Measurements from ENCODE around the gene PRKAR2B.
A peak's percentile ranks its signal among the peaks of the same experiment; 100 is the strongest.

The PRKAR2B gene

DNA sequence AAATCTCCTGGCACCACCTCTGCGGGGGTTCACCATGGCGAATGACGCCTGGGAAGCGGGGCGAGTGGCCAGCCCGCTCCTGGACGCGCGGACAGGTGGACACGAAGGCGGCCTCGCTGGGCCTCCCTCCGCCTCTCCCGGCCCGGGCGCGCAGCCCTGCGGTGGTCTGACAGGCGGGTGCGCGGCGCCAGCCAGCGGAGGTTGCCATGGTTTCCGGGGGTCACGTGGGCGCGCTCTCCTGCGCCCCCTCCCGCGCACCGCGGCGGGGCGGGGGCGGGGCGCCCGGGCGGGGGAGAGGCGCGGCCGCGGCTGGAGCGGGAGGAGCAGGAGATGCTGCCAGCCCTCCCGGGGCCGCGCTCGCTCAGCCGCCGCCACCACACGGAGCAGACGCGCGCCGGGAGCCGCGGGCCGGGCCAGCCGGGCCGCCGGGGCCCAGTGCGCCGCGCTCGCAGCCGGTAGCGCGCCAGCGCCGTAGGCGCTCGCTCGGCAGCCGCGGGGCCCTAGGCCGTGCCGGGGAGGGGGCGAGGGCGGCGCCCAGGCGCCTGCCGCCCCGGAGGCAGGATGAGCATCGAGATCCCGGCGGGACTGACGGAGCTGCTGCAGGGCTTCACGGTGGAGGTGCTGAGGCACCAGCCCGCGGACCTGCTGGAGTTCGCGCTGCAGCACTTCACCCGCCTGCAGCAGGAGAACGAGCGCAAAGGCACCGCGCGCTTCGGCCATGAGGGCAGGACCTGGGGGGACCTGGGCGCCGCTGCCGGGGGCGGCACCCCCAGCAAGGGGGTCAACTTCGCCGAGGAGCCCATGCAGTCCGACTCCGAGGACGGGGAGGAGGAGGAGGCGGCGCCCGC is at the start of gene PRKAR2B:
Gene PRKAR2B, plus strand, starts transcription at position 359 of the 848 bp plus-strand sequence. Its CDS starts 203 bp downstream, at position 562.
- no peaks in the 10 kb centered on the region for H3K9me3 Mint-ChIP-seq
- peaks cover 48% of the 10 kb centered on the region for H3K27me3 Mint-ChIP-seq (ENCODE audit: low read depth)
- no peaks in the 10 kb centered on the region for H3K36me3 Mint-ChIP-seq (ENCODE audit: low read depth)
- H3K4me3 Mint-ChIP-seq: peak within 1 kb of the TSS; percentile 90
- H3K4me1 Mint-ChIP-seq (ENCODE audit: low read depth): peaks cover 12% of the 10 kb centered on the region
- H3K27ac Mint-ChIP-seq: peak within 1 kb of the TSS; percentile 64

DNA sequence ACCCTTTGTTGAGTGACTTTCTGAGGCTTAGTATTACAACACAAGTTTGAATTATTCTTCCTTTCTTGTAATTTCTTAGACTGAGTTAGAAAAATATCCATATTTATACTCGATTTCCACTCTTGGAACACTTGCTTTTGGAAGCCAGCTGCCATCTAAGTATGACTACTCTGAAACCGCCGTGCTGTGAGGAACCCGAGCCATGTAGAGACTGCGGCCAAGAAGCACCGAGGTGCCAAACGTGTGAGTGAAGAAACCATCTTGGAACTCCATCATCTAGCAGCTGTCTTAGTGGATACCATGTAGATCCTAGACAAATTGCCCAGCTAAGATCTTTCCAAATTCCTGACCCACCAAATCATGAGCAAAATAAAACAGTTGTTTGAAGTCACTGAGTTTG is 49.7 kb upstream of the PRKAR2B start:
- Mint-ChIP-seq H3K4me1 (ENCODE audit: low read depth) (no peaks in the 10 kb centered on the region), H3K27ac (no peak overlapping the region), H3K36me3 (ENCODE audit: low read depth) (no peaks in the 10 kb centered on the region), H3K4me3 (no peak overlapping the region), H3K27me3 (ENCODE audit: low read depth) (no peaks in the 10 kb centered on the region), H3K9me3 (no peaks in the 10 kb centered on the region)

DNA sequence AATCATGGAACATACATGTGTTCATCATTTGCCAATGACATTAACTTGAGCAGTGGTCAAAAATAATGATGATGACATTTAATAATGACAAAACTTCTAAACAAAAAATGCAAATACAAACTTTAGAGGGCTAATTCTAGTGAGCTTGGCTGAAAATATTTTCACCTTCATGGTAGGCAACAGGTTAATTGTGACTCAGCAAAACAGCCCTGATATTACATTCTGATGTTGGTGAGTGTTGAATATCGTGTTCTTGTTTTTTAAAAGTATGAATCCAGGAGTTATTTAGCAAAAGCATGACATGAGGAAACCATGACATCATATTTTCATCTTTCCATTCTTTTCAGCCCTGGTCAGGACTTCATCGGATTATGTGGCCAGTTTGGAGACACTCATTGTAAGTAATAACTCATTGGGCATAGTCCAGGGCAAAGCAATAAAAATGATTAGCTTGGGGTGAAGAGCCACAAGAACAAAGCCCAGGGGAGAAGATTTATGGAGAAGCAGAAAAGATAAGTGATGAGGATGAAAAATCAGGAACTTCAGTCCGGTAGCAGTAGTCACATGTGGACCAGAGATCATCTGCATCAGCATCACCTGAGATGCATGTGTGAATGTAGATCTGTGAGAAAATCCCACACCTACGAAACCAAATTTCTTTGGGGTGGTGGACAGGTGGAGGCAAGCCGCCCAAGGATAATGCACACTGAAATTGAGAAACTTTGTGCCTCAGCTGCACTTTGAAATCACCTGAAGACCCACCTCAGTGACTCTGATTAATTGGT is 46.8 kb upstream of the PRKAR2B start:
- no peaks in the 10 kb centered on the region for H3K4me1 Mint-ChIP-seq (ENCODE audit: low read depth)
- H3K9me3 Mint-ChIP-seq: no peaks in the 10 kb centered on the region
- H3K36me3 Mint-ChIP-seq (ENCODE audit: low read depth): no peaks in the 10 kb centered on the region
- H3K4me3 Mint-ChIP-seq: no peak overlapping the region
- no peak overlapping the region for H3K27ac Mint-ChIP-seq
- no peaks in the 10 kb centered on the region for H3K27me3 Mint-ChIP-seq (ENCODE audit: low read depth)

DNA sequence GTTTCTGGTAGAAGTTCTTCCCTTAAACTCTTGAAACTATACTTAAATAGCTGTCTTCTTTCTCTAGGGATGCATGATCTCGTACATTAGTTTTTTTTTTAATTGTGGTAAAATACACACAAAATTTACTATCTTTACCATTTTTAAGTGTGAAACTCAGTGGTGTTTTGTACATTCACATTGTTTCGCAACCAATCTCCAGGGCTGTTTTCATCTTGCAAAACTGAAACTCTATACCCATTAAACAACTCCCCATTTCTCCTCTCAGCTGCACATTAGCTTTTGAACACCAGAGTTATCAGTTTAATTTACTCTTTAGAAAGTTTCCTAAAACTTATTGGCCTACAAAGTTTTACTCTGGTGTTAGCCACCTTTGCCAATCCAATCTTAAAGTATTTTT is 45.5 kb upstream of the PRKAR2B start:
- Mint-ChIP-seq H3K36me3 (ENCODE audit: low read depth) (no peaks in the 10 kb centered on the region), H3K27ac (no peak overlapping the region), H3K4me1 (ENCODE audit: low read depth) (no peaks in the 10 kb centered on the region), H3K4me3 (no peak overlapping the region), H3K27me3 (ENCODE audit: low read depth) (no peaks in the 10 kb centered on the region), H3K9me3 (no peaks in the 10 kb centered on the region)

DNA sequence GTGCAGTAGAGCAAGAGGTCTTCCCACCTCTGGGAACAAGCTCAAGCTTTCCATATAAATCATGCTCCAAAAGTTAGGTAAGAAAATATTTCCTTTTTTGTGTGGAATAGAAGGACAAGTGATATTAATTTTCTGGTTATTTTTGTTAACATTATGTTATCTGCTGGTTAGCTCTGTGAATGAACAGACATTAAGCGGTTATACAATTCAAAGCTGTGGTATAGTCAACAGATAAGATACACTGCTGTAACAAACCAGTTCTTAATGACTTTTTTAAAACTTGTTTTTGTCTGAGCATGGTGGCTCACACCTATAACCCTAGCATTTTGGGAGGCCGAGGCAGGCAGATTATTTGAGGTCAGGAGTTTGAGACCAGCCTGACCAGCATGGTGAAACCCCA is 43.0 kb upstream of the PRKAR2B start:
- Mint-ChIP-seq H3K4me1 (ENCODE audit: low read depth) (no peaks in the 10 kb centered on the region), H3K27me3 (ENCODE audit: low read depth) (no peaks in the 10 kb centered on the region), H3K27ac (no peak overlapping the region), H3K9me3 (no peaks in the 10 kb centered on the region), H3K36me3 (ENCODE audit: low read depth) (no peaks in the 10 kb centered on the region), H3K4me3 (no peak overlapping the region)

DNA sequence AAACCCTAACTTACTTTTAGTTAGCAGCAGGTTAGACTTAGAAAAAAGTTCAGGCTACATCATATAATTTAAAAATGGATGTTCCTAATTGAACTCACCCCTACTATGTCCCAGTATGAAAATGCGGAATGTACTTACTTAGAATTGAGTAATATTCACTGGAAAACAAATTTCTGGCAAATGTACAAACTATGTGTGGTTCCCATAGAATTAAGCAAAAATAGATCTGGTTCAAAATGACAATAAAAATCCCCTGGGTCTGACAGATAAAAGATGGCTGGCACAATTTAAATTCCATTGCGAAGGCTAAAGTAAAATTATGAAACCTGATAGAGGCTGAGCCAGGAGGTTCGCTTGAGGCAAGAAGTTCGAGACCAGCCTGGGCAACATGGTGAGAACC is 42.4 kb upstream of the PRKAR2B start:
- Mint-ChIP-seq H3K27me3 (ENCODE audit: low read depth) (no peaks in the 10 kb centered on the region), H3K4me3 (no peak overlapping the region), H3K27ac (no peak overlapping the region), H3K4me1 (ENCODE audit: low read depth) (no peaks in the 10 kb centered on the region), H3K36me3 (ENCODE audit: low read depth) (no peaks in the 10 kb centered on the region), H3K9me3 (no peaks in the 10 kb centered on the region)

DNA sequence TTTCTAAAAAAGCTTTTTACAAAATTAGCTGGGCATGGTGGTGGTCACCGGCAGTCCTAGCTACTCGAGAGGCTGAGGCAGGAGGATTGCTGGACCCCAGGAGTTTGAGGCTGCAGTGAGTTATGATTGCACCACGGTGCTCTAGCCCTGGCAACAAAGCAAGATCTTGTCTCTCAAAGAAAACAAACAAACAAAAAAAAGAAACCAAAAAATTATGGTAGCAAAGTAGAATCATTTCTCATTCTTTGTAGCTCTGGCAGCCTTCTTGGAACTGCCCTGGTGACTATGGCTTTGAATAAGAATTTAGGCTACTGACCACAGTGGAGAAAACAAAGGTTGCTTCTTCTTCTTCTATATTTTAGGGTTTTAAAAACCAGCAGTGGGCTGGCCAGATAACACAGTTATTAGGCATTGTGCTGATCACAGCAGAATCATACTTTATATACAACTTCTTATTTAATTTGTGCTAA is 41.9 kb upstream of the PRKAR2B start:
- no peaks in the 10 kb centered on the region for H3K9me3 Mint-ChIP-seq
- H3K4me3 Mint-ChIP-seq: no peak overlapping the region
- no peaks in the 10 kb centered on the region for H3K36me3 Mint-ChIP-seq (ENCODE audit: low read depth)
- H3K4me1 Mint-ChIP-seq (ENCODE audit: low read depth): no peaks in the 10 kb centered on the region
- no peaks in the 10 kb centered on the region for H3K27me3 Mint-ChIP-seq (ENCODE audit: low read depth)
- H3K27ac Mint-ChIP-seq: no peak overlapping the region

DNA sequence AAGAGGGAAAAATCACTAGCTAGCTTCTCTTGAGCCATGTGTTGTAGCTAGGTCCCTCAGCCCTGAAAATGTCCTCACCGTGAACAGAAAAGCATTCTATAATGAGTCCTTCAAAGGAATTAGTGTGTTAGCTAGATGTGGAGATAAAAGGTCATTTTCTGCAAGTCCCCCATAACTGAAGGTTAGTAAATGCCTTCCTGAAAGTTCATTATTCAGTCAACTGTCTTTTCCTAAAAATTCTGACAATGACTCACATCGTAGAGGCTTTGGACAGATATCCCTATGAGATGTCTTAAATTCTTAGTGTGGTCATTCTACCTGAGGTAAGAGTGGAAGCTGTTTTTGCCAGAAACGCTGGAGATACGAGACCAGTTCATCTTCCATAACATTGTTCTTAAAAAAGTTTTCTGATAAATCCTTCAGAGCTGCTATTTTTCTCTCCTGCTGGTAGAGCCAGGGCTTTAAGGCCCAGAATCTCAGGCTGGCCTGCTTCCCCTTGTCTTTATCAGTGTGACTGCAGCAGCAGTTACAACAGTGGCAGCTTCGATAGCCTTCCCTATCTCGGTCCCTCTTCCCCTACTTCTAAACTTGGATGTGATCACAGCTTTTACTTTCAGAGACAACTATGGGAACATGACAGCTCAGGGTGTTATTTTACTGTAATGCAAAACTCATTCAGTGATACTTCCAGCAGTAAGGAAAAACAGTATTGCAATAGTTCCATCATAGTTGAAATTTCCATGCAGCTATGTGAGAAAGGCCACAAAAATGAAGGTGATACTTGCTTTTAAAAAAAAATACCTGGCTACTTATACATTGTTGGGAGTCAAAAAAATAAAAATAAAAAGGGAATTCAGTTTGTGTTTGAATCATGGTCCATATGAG is 37.3 kb upstream of the PRKAR2B start:
- H3K36me3 Mint-ChIP-seq (ENCODE audit: low read depth): no peaks in the 10 kb centered on the region
- H3K27me3 Mint-ChIP-seq (ENCODE audit: low read depth): no peaks in the 10 kb centered on the region
- no peak overlapping the region for H3K4me3 Mint-ChIP-seq
- H3K9me3 Mint-ChIP-seq: no peaks in the 10 kb centered on the region
- no peak overlapping the region for H3K27ac Mint-ChIP-seq
- H3K4me1 Mint-ChIP-seq (ENCODE audit: low read depth): no peaks in the 10 kb centered on the region

DNA sequence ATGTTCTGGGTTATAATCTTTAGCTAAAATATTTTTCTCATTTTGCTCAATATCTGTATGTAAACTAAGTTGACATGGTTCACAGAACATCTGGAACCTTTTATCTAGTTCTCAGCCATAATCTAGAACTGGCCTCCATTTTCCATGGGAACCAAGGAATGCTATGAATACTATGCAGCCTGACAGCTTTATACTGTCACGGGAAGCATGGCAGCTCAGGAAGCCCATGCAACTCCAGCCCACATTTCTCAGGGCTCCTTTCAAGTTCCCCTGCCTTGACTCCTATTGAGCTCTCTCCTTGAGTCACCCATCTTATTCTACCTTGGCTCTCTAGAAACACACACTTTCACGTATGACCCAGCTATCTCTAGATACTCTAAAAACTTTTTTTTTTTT is 36.6 kb upstream of the PRKAR2B start:
- no peaks in the 10 kb centered on the region for H3K4me1 Mint-ChIP-seq (ENCODE audit: low read depth)
- H3K9me3 Mint-ChIP-seq: no peaks in the 10 kb centered on the region
- no peaks in the 10 kb centered on the region for H3K27me3 Mint-ChIP-seq (ENCODE audit: low read depth)
- H3K27ac Mint-ChIP-seq: no peak overlapping the region
- H3K36me3 Mint-ChIP-seq (ENCODE audit: low read depth): no peaks in the 10 kb centered on the region
- no peak overlapping the region for H3K4me3 Mint-ChIP-seq

DNA sequence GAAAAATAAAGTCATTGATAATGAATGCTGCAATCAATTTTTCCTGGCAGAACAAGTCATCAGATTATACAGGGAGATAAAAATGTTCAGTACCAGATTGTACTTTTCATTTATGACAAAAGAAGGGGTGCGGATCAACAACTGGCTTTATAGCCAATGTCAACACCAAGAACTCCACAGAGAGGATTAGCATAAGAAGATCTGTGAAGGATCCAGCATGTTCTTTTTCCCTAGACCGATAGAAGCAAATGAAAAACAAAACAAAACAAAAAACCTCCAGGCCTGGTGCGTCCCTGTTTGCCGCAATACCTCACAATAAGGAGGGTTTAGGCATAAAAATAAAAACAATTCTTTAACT is 34.7 kb upstream of the PRKAR2B start:
- no peaks in the 10 kb centered on the region for H3K27me3 Mint-ChIP-seq (ENCODE audit: low read depth)
- H3K36me3 Mint-ChIP-seq (ENCODE audit: low read depth): no peaks in the 10 kb centered on the region
- H3K27ac Mint-ChIP-seq: no peak overlapping the region
- no peaks in the 10 kb centered on the region for H3K9me3 Mint-ChIP-seq
- no peaks in the 10 kb centered on the region for H3K4me1 Mint-ChIP-seq (ENCODE audit: low read depth)
- H3K4me3 Mint-ChIP-seq: no peak overlapping the region

DNA sequence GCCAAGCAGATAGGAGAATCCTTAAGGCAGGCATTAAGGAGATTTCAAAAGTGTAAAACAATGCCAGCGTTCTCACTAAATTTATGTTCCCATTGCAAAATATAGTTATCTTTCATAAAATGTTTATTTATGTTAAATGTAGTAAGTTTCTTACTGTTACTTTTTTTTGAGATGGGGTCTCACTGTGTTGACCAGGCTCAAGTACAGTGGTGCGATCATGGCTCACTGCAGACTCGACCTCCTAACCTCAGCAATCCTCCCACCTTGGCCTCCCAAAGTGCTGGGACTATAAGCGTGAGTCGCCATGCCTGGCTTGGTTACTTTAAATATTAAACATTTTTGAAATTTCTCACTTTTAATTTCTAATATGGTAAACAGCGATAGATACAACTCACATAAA is 31.8 kb upstream of the PRKAR2B start:
- H3K9me3 Mint-ChIP-seq: no peaks in the 10 kb centered on the region
- no peaks in the 10 kb centered on the region for H3K36me3 Mint-ChIP-seq (ENCODE audit: low read depth)
- no peaks in the 10 kb centered on the region for H3K27me3 Mint-ChIP-seq (ENCODE audit: low read depth)
- H3K4me3 Mint-ChIP-seq: no peak overlapping the region
- H3K4me1 Mint-ChIP-seq (ENCODE audit: low read depth): no peaks in the 10 kb centered on the region
- H3K27ac Mint-ChIP-seq: no peak overlapping the region

DNA sequence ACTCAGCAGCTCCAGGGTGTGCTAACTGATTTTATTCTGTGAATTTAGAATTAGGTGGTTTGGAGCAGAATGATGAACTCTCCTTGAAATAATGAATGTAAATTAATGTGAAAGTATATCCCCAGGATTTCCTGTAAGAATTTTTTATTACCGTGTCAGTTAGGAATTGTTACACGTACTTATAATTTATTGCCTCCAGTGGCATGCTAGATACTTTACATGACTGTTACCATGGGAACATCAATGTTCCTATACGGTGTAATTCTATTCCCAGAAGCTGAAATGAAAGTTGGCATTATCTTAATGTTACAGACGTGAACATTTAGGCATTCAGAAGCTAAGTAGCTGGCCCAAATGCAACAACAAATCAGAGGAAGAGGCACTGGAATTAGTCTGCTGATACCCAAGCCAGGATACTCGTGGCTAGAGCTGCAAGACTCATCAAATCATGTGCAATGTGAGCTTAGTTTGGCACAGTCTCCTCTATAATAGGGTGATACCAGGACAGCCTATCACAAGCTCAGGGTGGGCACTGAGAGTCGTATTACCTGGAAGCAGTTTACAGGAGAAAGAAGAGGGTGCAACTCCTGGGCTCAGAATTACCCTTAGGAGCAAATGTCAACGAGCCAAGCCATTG is 30.0 kb upstream of the PRKAR2B start:
- H3K27me3 Mint-ChIP-seq (ENCODE audit: low read depth): no peaks in the 10 kb centered on the region
- no peaks in the 10 kb centered on the region for H3K4me1 Mint-ChIP-seq (ENCODE audit: low read depth)
- H3K9me3 Mint-ChIP-seq: no peaks in the 10 kb centered on the region
- no peak overlapping the region for H3K4me3 Mint-ChIP-seq
- no peaks in the 10 kb centered on the region for H3K36me3 Mint-ChIP-seq (ENCODE audit: low read depth)
- no peak overlapping the region for H3K27ac Mint-ChIP-seq

DNA sequence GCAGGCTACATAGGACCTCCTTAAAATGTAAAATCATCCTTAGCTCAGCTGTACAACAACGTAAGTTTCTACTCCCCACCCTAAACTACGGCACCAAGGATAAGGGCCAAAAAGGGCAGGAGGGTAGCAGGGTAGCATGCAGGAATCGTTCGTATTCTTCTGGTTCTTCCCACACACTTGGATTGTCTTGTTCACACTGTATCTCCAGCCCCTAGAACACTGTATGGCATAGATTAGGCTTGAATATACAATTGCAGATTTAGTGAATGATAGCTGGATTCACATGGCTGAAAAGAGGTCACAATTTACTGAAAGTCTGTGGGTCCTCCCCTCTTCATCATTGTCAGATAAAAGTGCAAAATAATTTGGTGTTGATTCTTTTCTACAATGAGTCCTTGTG is 28.2 kb upstream of the PRKAR2B start:
- no peaks in the 10 kb centered on the region for H3K4me1 Mint-ChIP-seq (ENCODE audit: low read depth)
- no peaks in the 10 kb centered on the region for H3K36me3 Mint-ChIP-seq (ENCODE audit: low read depth)
- no peak overlapping the region for H3K27ac Mint-ChIP-seq
- no peaks in the 10 kb centered on the region for H3K9me3 Mint-ChIP-seq
- no peak overlapping the region for H3K4me3 Mint-ChIP-seq
- no peaks in the 10 kb centered on the region for H3K27me3 Mint-ChIP-seq (ENCODE audit: low read depth)

All from T-helper 1 cell treated with Interleukin-12 subunit alpha and Interleukin-12 subunit beta and Interleukin-4 antibody, amounts not matched to agents 30 μg/mL and 1 μg/mL, for 36 hours (primary cell).